Gastrocnemius medialis (tissue), 4 donors: ENCODE data around the gene TCTN1.

Experiments
- POLR2A ChIP-seq, 2 donors: fragments of 450-650 bp; IDR thresholded peaks; one replicate each; pipeline ENCODE4 v1.6.1; 2017; ENCODE audit warnings: antibody characterized with exemption in 2 of 2, mild to moderate bottlenecking in 2 of 2, moderate library complexity in 2 of 2
- TF ChIP-seq, protein P1 (sequence below), 5 experiments: fragments of 450-650 bp in 3 of 5; fragments of 200-600 bp in 2 of 5; sonication (generic) in 2 of 5; IDR thresholded peaks in 4 of 5; conservative IDR thresholded peaks in 1 of 5; 1 replicate in 4 of 5; 2 replicates in 1 of 5; pipeline ENCODE4 v1.5.1; 2016 to 2019; ENCODE audit warnings: antibody characterized with exemption in 5 of 5, mild to moderate bottlenecking in 3 of 5, moderate library complexity in 3 of 5

DNA sequence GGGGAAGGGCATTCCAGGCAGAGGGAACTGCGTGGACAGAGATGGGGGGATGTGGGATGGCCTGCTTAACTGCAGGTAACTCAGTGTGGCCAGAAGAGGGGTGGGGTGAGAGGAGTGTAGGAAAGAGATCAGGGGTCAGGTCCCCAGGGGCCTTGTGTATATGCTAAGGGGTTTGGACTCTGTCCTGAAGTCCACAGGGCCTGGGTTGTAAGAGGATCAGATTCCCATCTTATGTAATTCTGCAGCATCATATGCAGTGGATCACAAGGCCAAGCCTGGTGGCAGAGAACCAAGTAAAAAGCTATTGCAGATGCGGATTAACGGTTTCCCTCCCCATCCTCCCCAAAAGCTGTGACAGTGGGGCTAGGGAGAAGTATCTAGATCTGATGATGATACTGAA, 8.7 kb downstream of the TCTN1 start:
- TF ChIP-seq, protein P1, sequence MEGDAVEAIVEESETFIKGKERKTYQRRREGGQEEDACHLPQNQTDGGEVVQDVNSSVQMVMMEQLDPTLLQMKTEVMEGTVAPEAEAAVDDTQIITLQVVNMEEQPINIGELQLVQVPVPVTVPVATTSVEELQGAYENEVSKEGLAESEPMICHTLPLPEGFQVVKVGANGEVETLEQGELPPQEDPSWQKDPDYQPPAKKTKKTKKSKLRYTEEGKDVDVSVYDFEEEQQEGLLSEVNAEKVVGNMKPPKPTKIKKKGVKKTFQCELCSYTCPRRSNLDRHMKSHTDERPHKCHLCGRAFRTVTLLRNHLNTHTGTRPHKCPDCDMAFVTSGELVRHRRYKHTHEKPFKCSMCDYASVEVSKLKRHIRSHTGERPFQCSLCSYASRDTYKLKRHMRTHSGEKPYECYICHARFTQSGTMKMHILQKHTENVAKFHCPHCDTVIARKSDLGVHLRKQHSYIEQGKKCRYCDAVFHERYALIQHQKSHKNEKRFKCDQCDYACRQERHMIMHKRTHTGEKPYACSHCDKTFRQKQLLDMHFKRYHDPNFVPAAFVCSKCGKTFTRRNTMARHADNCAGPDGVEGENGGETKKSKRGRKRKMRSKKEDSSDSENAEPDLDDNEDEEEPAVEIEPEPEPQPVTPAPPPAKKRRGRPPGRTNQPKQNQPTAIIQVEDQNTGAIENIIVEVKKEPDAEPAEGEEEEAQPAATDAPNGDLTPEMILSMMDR (IDR thresholded peaks at IDR 0.05 in 4 of 5, conservative IDR thresholded peaks at IDR 0.05 in 1 of 5) = no peak
- no peak for TF ChIP-seq POLR2A (IDR thresholded peaks at IDR 0.05)
